SJCRH30 (cell line): ENCODE measurements around the gene GMIP. TPM values are rescaled to one million over a fixed set of nuclear protein-coding genes. Genes with fewer than 3 reads are reported as not detected.
"Not testable (repeated sequence)": the region's sequence is repeated elsewhere in the genome, so short reads cannot be mapped to it uniquely, and the experiment has no call there.

Source experiments
- DNase-seq, 2 experiments: peaks; one replicate each; pipeline ENCODE4 v3.0.0-alpha.2; 2015 to 2020
- H3K27ac ChIP-seq: fragments of 250-450 bp; sonication (Bioruptor Pico); 2 replicates; pipeline ENCODE4 v1.5.1; 2020; ENCODE audit warnings: mild to moderate bottlenecking, moderate library complexity
- H3K27me3 ChIP-seq: fragments of 250-450 bp; sonication (Bioruptor Pico); 2 replicates; pipeline ENCODE4 v1.5.1; 2020; ENCODE audit warnings: mild to moderate bottlenecking, moderate library complexity
- H3K36me3 ChIP-seq: fragments of 250-450 bp; sonication (Bioruptor Pico); 2 replicates; pipeline ENCODE4 v1.5.1; 2020; ENCODE audit warnings: mild to moderate bottlenecking, moderate library complexity
- H3K4me1 ChIP-seq: fragments of 250-450 bp; sonication (Bioruptor Pico); 2 replicates; pipeline ENCODE4 v1.5.1; 2020; ENCODE audit warnings: mild to moderate bottlenecking, moderate library complexity
- H3K4me3 ChIP-seq: fragments of 250-450 bp; sonication (Bioruptor Pico); 2 replicates; pipeline ENCODE4 v1.5.1; 2020; ENCODE audit warnings: mild to moderate bottlenecking, moderate library complexity
- H3K9me3 ChIP-seq: fragments of 250-450 bp; sonication (Bioruptor Pico); replicated peaks from 2 replicates; pipeline ENCODE4 v1.5.1; 2020; ENCODE audit warnings: mild to moderate bottlenecking, moderate library complexity
- total RNA-seq: library from RNA; depleted of rRNA; stranded (reverse); fragments of >200 nt; shearing (Covaris generic); gene quantifications from 2 replicates; pipeline ENCODE4 v1.2.3, GENCODE V29; 2014

Gene GMIP
- total RNA-seq, 1 experiment from 2014 or later = 4.6 TPM

GRCh38 chr19:19665420-19665948 lies 22.0 kb upstream of the GMIP start:
- H3K9me3 ChIP-seq, DNase-seq, H3K27ac ChIP-seq, H3K36me3 ChIP-seq, H3K4me3 ChIP-seq, H3K4me1 ChIP-seq, H3K27me3 ChIP-seq: not testable (repeated sequence)

GRCh38 chr19:19663256-19664120 lies 20.0 kb upstream of the GMIP start, which contains the start of gene ATP13A1:
Gene ATP13A1 (minus strand): TSS chr19:19663676. CDS start chr19:19663666, 10 bp downstream.
- peak; percentile 97 to 98 for DNase-seq
- Histone ChIP-seq H3K27ac (peak within 1 kb of the TSS; percentile 61), H3K9me3 (no peaks in the 10 kb centered on the region), H3K27me3 (no peaks in the 10 kb centered on the region), H3K36me3 (peaks cover 17% of the 10 kb centered on the region), H3K4me3 (peak within 1 kb of the TSS; percentile 79), H3K4me1 (peaks cover 3% of the 10 kb centered on the region; the same call in 1 of the 2 replicates)

GRCh38 chr19:19662871-19663255 lies 19.4 kb upstream of the GMIP start:
- peak overlapping the region; percentile 79 for H3K4me3 ChIP-seq
- DNase-seq = no peak
- H3K4me1 ChIP-seq = peaks cover 3% of the 10 kb centered on the region; the same call in 1 of the 2 replicates
- H3K27me3 ChIP-seq = no peaks in the 10 kb centered on the region
- peaks cover 21% of the 10 kb centered on the region for H3K36me3 ChIP-seq
- no peaks in the 10 kb centered on the region for H3K9me3 ChIP-seq
- H3K27ac ChIP-seq = peak overlapping the region; percentile 61

- peak overlapping the region; percentile 61 for H3K27ac ChIP-seq
- peaks cover 26% of the 10 kb centered on the region for H3K36me3 ChIP-seq
- peaks cover 3% of the 10 kb centered on the region; the same call in 1 of the 2 replicates for H3K4me1 ChIP-seq
- H3K9me3 ChIP-seq = no peaks in the 10 kb centered on the region
- no peaks in the 10 kb centered on the region for H3K27me3 ChIP-seq
- DNase-seq = no peak
- H3K4me3 ChIP-seq = peak overlapping the region; percentile 79
Measured at GRCh38 chr19:19662344-19662743, 18.9 kb upstream of the GMIP start.

- Histone ChIP-seq H3K4me1 (peaks cover 3% of the 10 kb centered on the region; the same call in 1 of the 2 replicates), H3K27ac (peak overlapping the region; percentile 61), H3K9me3 (no peaks in the 10 kb centered on the region), H3K36me3 (peaks cover 31% of the 10 kb centered on the region), H3K27me3 (no peaks in the 10 kb centered on the region), H3K4me3 (peak overlapping the region; percentile 79; the same call in 1 of the 2 replicates)
- peak; percentile 43 to 67 for DNase-seq
Measured at GRCh38 chr19:19661675-19662251, 18.3 kb upstream of the GMIP start.

- Histone ChIP-seq H3K4me1 (peaks cover 3% of the 10 kb centered on the region; the same call in 1 of the 2 replicates), H3K36me3 (peaks cover 37% of the 10 kb centered on the region), H3K9me3 (no peaks in the 10 kb centered on the region), H3K4me3 (peak overlapping the region; percentile 79; the same call in 1 of the 2 replicates), H3K27ac (peak overlapping the region; percentile 36), H3K27me3 (no peaks in the 10 kb centered on the region)
- DNase-seq = no peak
Measured at GRCh38 chr19:19661141-19661674, 17.8 kb upstream of the GMIP start.

- peaks cover 52% of the 10 kb centered on the region for H3K36me3 ChIP-seq
- H3K27ac ChIP-seq = no peak overlapping the region
Measured at GRCh38 chr19:19659646-19660245, 16.3 kb upstream of the GMIP start.

GRCh38 chr19:19657397-19657783 lies 13.9 kb upstream of the GMIP start:
- H3K27ac ChIP-seq = no peak overlapping the region
- H3K4me1 ChIP-seq = peaks cover 3% of the 10 kb centered on the region; the same call in 1 of the 2 replicates
- no peaks in the 10 kb centered on the region for H3K9me3 ChIP-seq
- no peaks in the 10 kb centered on the region for H3K27me3 ChIP-seq
- no peak for DNase-seq
- H3K36me3 ChIP-seq = peaks cover 65% of the 10 kb centered on the region
- H3K4me3 ChIP-seq = no peak overlapping the region

More at GRCh38 chr19:19659646-19660245, 16.3 kb upstream of the GMIP start:
- H3K9me3 ChIP-seq = no peaks in the 10 kb centered on the region
- H3K4me1 ChIP-seq = peaks cover 3% of the 10 kb centered on the region; the same call in 1 of the 2 replicates
- no peak for DNase-seq
- H3K27me3 ChIP-seq = no peaks in the 10 kb centered on the region
- H3K4me3 ChIP-seq = no peak overlapping the region

GRCh38 chr19:19656451-19657396 lies 13.3 kb upstream of the GMIP start:
- DNase-seq = no peak
- Histone ChIP-seq H3K27ac (no peak overlapping the region), H3K36me3 (peaks cover 70% of the 10 kb centered on the region)

GRCh38 chr19:19655641-19656343 lies 12.3 kb upstream of the GMIP start:
- no peaks in the 10 kb centered on the region for H3K9me3 ChIP-seq
- peaks cover 80% of the 10 kb centered on the region for H3K36me3 ChIP-seq
- no peaks in the 10 kb centered on the region for H3K27me3 ChIP-seq
- no peak overlapping the region for H3K4me3 ChIP-seq
- no peak overlapping the region for H3K27ac ChIP-seq
- H3K4me1 ChIP-seq = peaks cover under 1% of the 10 kb centered on the region
- no peak for DNase-seq

More at GRCh38 chr19:19656451-19657396, 13.3 kb upstream of the GMIP start:
- Histone ChIP-seq H3K27me3 (no peaks in the 10 kb centered on the region), H3K9me3 (no peaks in the 10 kb centered on the region), H3K4me3 (no peak overlapping the region), H3K4me1 (no peaks in the 10 kb centered on the region)

- Histone ChIP-seq H3K4me1 (peaks cover 6% of the 10 kb centered on the region), H3K36me3 (peaks cover 84% of the 10 kb centered on the region), H3K27me3 (no peaks in the 10 kb centered on the region), H3K9me3 (no peaks in the 10 kb centered on the region), H3K4me3 (no peak overlapping the region), H3K27ac (no peak overlapping the region)
- DNase-seq = no peak
Measured at GRCh38 chr19:19655051-19655594, 11.7 kb upstream of the GMIP start.

- Histone ChIP-seq H3K27ac (no peak overlapping the region), H3K27me3 (no peaks in the 10 kb centered on the region), H3K9me3 (no peaks in the 10 kb centered on the region), H3K36me3 (peaks cover 82% of the 10 kb centered on the region), H3K4me1 (peaks cover 6% of the 10 kb centered on the region), H3K4me3 (no peak overlapping the region)
- no peak for DNase-seq
Measured at GRCh38 chr19:19654441-19654840, 11.0 kb upstream of the GMIP start.

- H3K36me3 ChIP-seq = peaks cover 77% of the 10 kb centered on the region
- H3K4me1 ChIP-seq = peaks cover 6% of the 10 kb centered on the region
- no peak overlapping the region for H3K4me3 ChIP-seq
- no peak overlapping the region for H3K27ac ChIP-seq
- no peaks in the 10 kb centered on the region for H3K9me3 ChIP-seq
- DNase-seq = no peak
- H3K27me3 ChIP-seq = no peaks in the 10 kb centered on the region
Measured at GRCh38 chr19:19653597-19654147, 10.2 kb upstream of the GMIP start.
